Neural progenitor cell (in vitro differentiated cells): ENCODE data around the gene WDR37. TPM values are rescaled to one million over a fixed set of nuclear protein-coding genes. Genes with fewer than 3 reads are reported as not detected.
A peak's percentile ranks its signal among the peaks of the same experiment; 100 is the strongest.

Experiments used
- DNase-seq: peaks from one replicate; pipeline ENCODE4 v3.0.0-alpha.2; 2016; ENCODE audit warnings: low spot score
- H2AFZ ChIP-seq: fragments of 200-600 bp; sonication (generic); replicated peaks from 2 replicates; pipeline ENCODE4 v1.6.1; 2016; ENCODE audit warnings: antibody characterized with exemption
- H3F3A ChIP-seq: fragments of 200-600 bp; sonication (generic); 2 replicates; pipeline ENCODE4 v1.6.1; 2016; ENCODE audit warnings: antibody characterized with exemption, low read depth
- H3K27ac ChIP-seq: fragments of 200-600 bp; sonication (generic); 2 replicates; pipeline ENCODE4 v1.5.1; 2016; ENCODE audit warnings: mild to moderate bottlenecking
- H3K27me3 ChIP-seq: fragments of 200-600 bp; sonication (generic); 2 replicates; pipeline ENCODE4 v1.6.1; 2016; ENCODE audit warnings: mild to moderate bottlenecking, moderate library complexity
- H3K36me3 ChIP-seq: fragments of 200-600 bp; sonication (generic); 2 replicates; pipeline ENCODE4 v1.5.1; 2016
- H3K4me1 ChIP-seq: fragments of 200-600 bp; sonication (generic); 2 replicates; pipeline ENCODE4 v1.6.1; 2016; ENCODE audit warnings: mixed run types
- H3K4me2 ChIP-seq: fragments of 200-600 bp; sonication (generic); 2 replicates; pipeline ENCODE4 v1.6.1; 2016
- H3K4me3 ChIP-seq: fragments of 200-600 bp; sonication (generic); 2 replicates; pipeline ENCODE4 v1.5.1; 2016
- H3K79me2 ChIP-seq: fragments of 200-600 bp; sonication (generic); 2 replicates; pipeline ENCODE4 v1.6.1; 2016; ENCODE audit warnings: low read depth
- H3K9ac ChIP-seq: fragments of 200-600 bp; sonication (generic); 2 replicates; pipeline ENCODE4 v1.6.1; 2016
- H3K9me3 ChIP-seq: fragments of 200-600 bp; sonication (generic); 2 replicates; pipeline ENCODE4 v1.5.1; 2016; ENCODE audit warnings: low read depth
- H4K20me1 ChIP-seq: fragments of 200-600 bp; sonication (generic); 2 replicates; pipeline ENCODE4 v1.6.1; 2016; ENCODE audit warnings: low read depth
- H3K27ac Mint-ChIP-seq: 3 replicates; pipeline ENCODE4 v1.8.0; 2021; ENCODE audit warnings: mixed read lengths
- H3K27me3 Mint-ChIP-seq: 2 replicates; pipeline ENCODE4 v1.8.0; 2022; ENCODE audit warnings: low read depth, mild to moderate bottlenecking, inconsistent platforms, moderate library complexity, mixed read lengths; ENCODE audit not compliant: insufficient read depth
- H3K36me3 Mint-ChIP-seq: 3 replicates; pipeline ENCODE4 v1.8.0; 2021; ENCODE audit warnings: mixed read lengths
- H3K4me1 Mint-ChIP-seq: 3 replicates; pipeline ENCODE4 v1.8.0; 2021; ENCODE audit warnings: mixed read lengths
- H3K4me3 Mint-ChIP-seq: 3 replicates; pipeline ENCODE4 v1.8.0; 2021; ENCODE audit warnings: mild to moderate bottlenecking, moderate library complexity, mixed read lengths
- H3K9me3 Mint-ChIP-seq: 3 replicates; pipeline ENCODE4 v1.8.0; 2020; ENCODE audit warnings: mixed read lengths
- CTCF ChIP-seq: fragments of 200-600 bp; sonication (generic); IDR thresholded peaks from 2 replicates; pipeline ENCODE4 v1.5.1; 2017; ENCODE audit warnings: antibody characterized with exemption, mild to moderate bottlenecking
- EZH2 ChIP-seq: fragments of 200-600 bp; sonication (generic); IDR thresholded peaks from 2 replicates; pipeline ENCODE4 v1.6.1; 2017; ENCODE audit warnings: antibody characterized with exemption, mild to moderate bottlenecking, moderate library complexity
- EZH2phosphoT487 ChIP-seq: fragments of 200-600 bp; sonication (generic); IDR thresholded peaks from 2 replicates; pipeline ENCODE4 v1.6.1; 2017; ENCODE audit warnings: antibody characterized with exemption
- total RNA-seq: library from RNA; depleted of rRNA; stranded (reverse); fragments of >200 nt; gene quantifications from 2 replicates; pipeline ENCODE4 v1.2.3, GENCODE V29; 2015; ENCODE audit warnings: low replicate concordance

The WDR37 gene
- total RNA-seq, 1 donor from 2014 or later, result 14.7 TPM

DNA sequence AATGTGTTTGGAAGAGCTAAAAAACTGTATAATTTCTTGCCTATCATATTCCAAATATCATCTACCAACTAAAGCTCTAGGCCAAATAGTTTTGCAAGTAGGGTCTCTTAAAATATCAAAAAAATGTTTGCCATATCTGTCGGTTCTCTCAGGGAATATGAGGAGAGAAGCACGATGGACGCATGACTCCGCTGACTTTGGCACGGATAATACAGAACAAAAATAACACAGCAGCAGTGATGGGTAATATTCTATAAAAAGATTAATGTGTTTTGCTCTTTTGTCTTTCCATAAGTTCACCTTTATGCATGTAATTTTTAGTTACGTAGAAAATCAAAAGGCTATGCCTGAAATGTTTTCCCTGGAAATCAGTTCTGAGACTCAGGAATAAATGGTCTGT is 29.6 kb upstream of the WDR37 start:
- no peaks in the 10 kb centered on the region for H3K4me1 ChIP-seq
- no peaks in the 10 kb centered on the region for H3K27me3 ChIP-seq
- Mint-ChIP-seq H3K27ac (peak overlapping the region; percentile 68), H3K27me3 (no peaks in the 10 kb centered on the region), H3K36me3 (peaks cover under 1% of the 10 kb centered on the region), H3K4me3 (no peak overlapping the region), H3K9me3 (no peaks in the 10 kb centered on the region), H3K4me1 (no peaks in the 10 kb centered on the region)
- no peaks in the 10 kb centered on the region for H3K9me3 ChIP-seq
- H4K20me1 ChIP-seq, result no peaks in the 10 kb centered on the region
- peaks cover 10% of the 10 kb centered on the region for H3F3A ChIP-seq
- H3K36me3 ChIP-seq, result no peaks in the 10 kb centered on the region
- H3K9ac ChIP-seq, result no peak overlapping the region
- H3K4me2 ChIP-seq, result no peak overlapping the region
- no peak overlapping the region for H3K27ac ChIP-seq
- no peaks in the 10 kb centered on the region for H3K79me2 ChIP-seq
- DNase-seq, result no peak
- H2AFZ ChIP-seq, result no peak overlapping the region
- no peak overlapping the region for H3K4me3 ChIP-seq
- TF ChIP-seq EZH2, result no peak
- no peak for TF ChIP-seq CTCF
- TF ChIP-seq EZH2phosphoT487, result no peak

DNA sequence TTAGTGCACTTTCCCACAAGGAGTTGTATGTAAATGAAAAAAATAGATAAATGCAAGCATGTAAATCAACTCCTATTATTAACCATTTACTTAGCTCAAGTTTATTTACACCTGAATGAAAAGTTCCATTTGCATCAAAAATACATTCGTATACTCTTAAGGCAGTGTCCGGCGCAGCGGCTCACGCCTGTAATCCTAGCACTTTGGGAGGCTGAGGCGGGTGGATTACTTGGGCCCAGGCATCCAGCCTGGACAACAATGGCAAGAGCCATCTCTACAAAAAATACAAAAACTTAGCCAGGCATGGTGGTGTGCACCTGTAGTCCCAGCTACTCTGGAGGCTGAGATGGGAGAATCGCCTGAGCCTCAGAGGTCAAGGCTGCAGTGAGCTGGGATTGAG is 26.3 kb upstream of the WDR37 start:
- no peak for DNase-seq
- no peaks in the 10 kb centered on the region for H3K36me3 ChIP-seq
- H3K4me3 ChIP-seq, result no peak overlapping the region
- no peak overlapping the region for H3K9ac ChIP-seq
- no peak overlapping the region for H3K4me3 Mint-ChIP-seq
- no peaks in the 10 kb centered on the region for H3K79me2 ChIP-seq
- H2AFZ ChIP-seq, result no peak overlapping the region
- H3K9me3 Mint-ChIP-seq, result no peaks in the 10 kb centered on the region
- TF ChIP-seq EZH2phosphoT487, result no peak
- TF ChIP-seq CTCF, result no peak
- no peak for TF ChIP-seq EZH2
- H4K20me1 ChIP-seq, result no peaks in the 10 kb centered on the region
- H3F3A ChIP-seq, result peaks cover 10% of the 10 kb centered on the region
- peaks cover 1% of the 10 kb centered on the region for H3K36me3 Mint-ChIP-seq
- no peak overlapping the region for H3K4me2 ChIP-seq
- H3K27me3 Mint-ChIP-seq, result no peaks in the 10 kb centered on the region
- no peak overlapping the region for H3K27ac Mint-ChIP-seq
- H3K9me3 ChIP-seq, result no peaks in the 10 kb centered on the region
- no peaks in the 10 kb centered on the region for H3K4me1 ChIP-seq
- no peaks in the 10 kb centered on the region for H3K27me3 ChIP-seq
- no peaks in the 10 kb centered on the region for H3K4me1 Mint-ChIP-seq
- no peak overlapping the region for H3K27ac ChIP-seq

- Histone ChIP-seq H3K9me3 (no peaks in the 10 kb centered on the region), H3F3A (peaks cover 20% of the 10 kb centered on the region), H4K20me1 (no peaks in the 10 kb centered on the region), H3K4me3 (no peak overlapping the region), H3K79me2 (no peaks in the 10 kb centered on the region), H3K36me3 (no peaks in the 10 kb centered on the region), H3K4me2 (no peak overlapping the region), H3K4me1 (no peaks in the 10 kb centered on the region), H3K9ac (no peak overlapping the region), H3K27me3 (no peaks in the 10 kb centered on the region), H2AFZ (no peak overlapping the region), H3K27ac (no peak overlapping the region)
- no peak overlapping the region for H3K4me3 Mint-ChIP-seq
- no peaks in the 10 kb centered on the region for H3K9me3 Mint-ChIP-seq
- H3K27me3 Mint-ChIP-seq, result no peaks in the 10 kb centered on the region
- no peak overlapping the region for H3K27ac Mint-ChIP-seq
- no peaks in the 10 kb centered on the region for H3K4me1 Mint-ChIP-seq
- TF ChIP-seq EZH2phosphoT487, result no peak
- TF ChIP-seq CTCF, result no peak
- TF ChIP-seq EZH2, result no peak
- H3K36me3 Mint-ChIP-seq, result peaks cover 6% of the 10 kb centered on the region
- DNase-seq, result no peak
Measured at GRCh38 chr10:1033601-1034000, 22.6 kb upstream of the WDR37 start.

DNA sequence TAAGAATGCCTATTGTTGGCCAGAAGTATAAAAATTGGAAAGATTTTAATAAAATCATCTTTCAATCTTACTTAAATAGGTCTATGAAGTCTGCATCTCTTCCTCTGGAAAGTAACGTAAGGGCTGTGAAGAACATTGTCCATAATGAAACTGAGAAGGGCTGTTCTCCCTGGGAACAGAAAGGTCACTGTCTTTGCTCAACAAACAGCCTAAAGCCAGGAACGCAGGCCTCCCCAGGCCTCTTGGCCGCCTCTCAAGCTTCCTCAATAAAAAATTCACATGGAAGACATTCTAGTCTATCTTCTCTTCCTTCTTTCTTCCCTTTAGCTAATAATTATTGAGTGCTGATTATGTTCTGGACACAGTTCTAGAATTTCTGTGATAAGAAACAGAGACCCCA is 21.4 kb upstream of the WDR37 start:
- no peaks in the 10 kb centered on the region for H3K27me3 ChIP-seq
- Mint-ChIP-seq H3K4me1 (no peaks in the 10 kb centered on the region), H3K27ac (no peak overlapping the region), H3K4me3 (no peak overlapping the region), H3K9me3 (no peaks in the 10 kb centered on the region), H3K36me3 (peaks cover 6% of the 10 kb centered on the region), H3K27me3 (no peaks in the 10 kb centered on the region)
- H4K20me1 ChIP-seq, result peaks cover 7% of the 10 kb centered on the region
- H3K9me3 ChIP-seq, result no peaks in the 10 kb centered on the region
- no peak overlapping the region for H3K4me2 ChIP-seq
- no peaks in the 10 kb centered on the region for H3K79me2 ChIP-seq
- H3K27ac ChIP-seq, result no peak overlapping the region
- no peaks in the 10 kb centered on the region for H3K4me1 ChIP-seq
- no peak overlapping the region for H2AFZ ChIP-seq
- no peak overlapping the region for H3K9ac ChIP-seq
- no peak overlapping the region for H3K4me3 ChIP-seq
- DNase-seq, result no peak
- peaks cover 4% of the 10 kb centered on the region for H3K36me3 ChIP-seq
- no peak for TF ChIP-seq EZH2phosphoT487
- TF ChIP-seq CTCF, result no peak
- TF ChIP-seq EZH2, result no peak
- peaks cover 25% of the 10 kb centered on the region for H3F3A ChIP-seq
